ENCODE results near the gene GLIS1. TPM values are rescaled to one million over a fixed set of nuclear protein-coding genes. Genes with fewer than 3 reads are reported as not detected.

The GLIS1 gene
- total RNA-seq, 1 experiment from 2014 or later, result 0.28 TPM

GRCh38 chr1:53524428-53525375 lies 214.3 kb downstream of the GLIS1 start:
- Histone ChIP-seq H2BK12ac (ENCODE audit: insufficient read length, low read depth, low read length) (no peak overlapping the region), H2BK120ac (ENCODE audit: low read depth, low read length, poor library complexity, severe bottlenecking) (no peak overlapping the region), H3K56ac (ENCODE audit: insufficient read length, low read depth, low read length) (no peak overlapping the region), H4K8ac (replicated peaks; ENCODE audit: insufficient read length, low read depth, low read length) (no peak overlapping the region), H3K27me3 (ENCODE audit: insufficient read depth, low read length) (no peaks in the 10 kb centered on the region; the same call in 1 of the 2 replicates), H3K4ac (ENCODE audit: low read depth, low read length) (no peak overlapping the region), H3K4me2 (ENCODE audit: insufficient read depth, insufficient read length, low read length) (no peak overlapping the region), H3K14ac (ENCODE audit: insufficient read depth, low read length) (no peak overlapping the region; the same call in 1 of the 2 replicates), H4K20me1 (ENCODE audit: control insufficient read depth, insufficient read depth, insufficient read length) (no peaks in the 10 kb centered on the region), H3T11ph (ENCODE audit: low read length) (no peak overlapping the region), H3K4me1 (ENCODE audit: insufficient read depth, low read length) (no peaks in the 10 kb centered on the region; the same call in 1 of the 2 replicates), H3K79me1 (ENCODE audit: insufficient read depth, low read depth, low read length, poor library complexity, severe bottlenecking) (no peaks in the 10 kb centered on the region), H3K18ac (ENCODE audit: insufficient read length, low read depth, low read length) (no peak overlapping the region), H2AFZ (ENCODE audit: low read length) (no peak overlapping the region), H4K91ac (ENCODE audit: insufficient read length, low read depth, low read length) (no peak overlapping the region), H3K9me3 (ENCODE audit: control insufficient read depth, low read depth, low read length) (no peaks in the 10 kb centered on the region), H4K5ac (ENCODE audit: insufficient read length, low read depth, low read length) (no peak overlapping the region), H3K9ac (ENCODE audit: extremely low read depth, insufficient read length, low read length) (no peak overlapping the region), H3K23ac (ENCODE audit: insufficient read length, low read depth, low read length) (no peak overlapping the region), H3K27ac (ENCODE audit: insufficient read length, low read depth, low read length) (no peak overlapping the region), H2BK20ac (ENCODE audit: low read depth, low read length, poor library complexity, severe bottlenecking) (no peak overlapping the region), H3K79me2 (ENCODE audit: insufficient read depth, low read length) (no peaks in the 10 kb centered on the region), H2BK5ac (ENCODE audit: insufficient read length, low read length) (no peak overlapping the region), H3K23me2 (ENCODE audit: insufficient read length, low read depth, low read length, poor library complexity, severe bottlenecking) (no peaks in the 10 kb centered on the region), H2BK15ac (ENCODE audit: low read depth, low read length) (0 out of 2 replicates have a peak overlapping the region, but pooled peaks have one; percentile 16), H2AK5ac (ENCODE audit: insufficient read length, low read length) (no peak overlapping the region)
- no peak for DNase-seq
- Mint-ChIP-seq H3K27ac (no peak overlapping the region), H3K27me3 (ENCODE audit: low read depth) (peaks cover 16% of the 10 kb centered on the region), H3K4me3 (peak overlapping the region in 1 of 2 experiments; percentile 45; a peak in 1 of 5 replicates), H3K9me3 (no peaks in the 10 kb centered on the region; a peak in 1 of 5 replicates), H3K4me1 (peaks cover 2 to 17% of the 10 kb centered on the region in 2 experiments; a peak in 3 of 4 replicates), H3K36me3 (ENCODE audit: insufficient read depth in 1 of 3, low read depth in 3 of 3) (no peaks in the 10 kb centered on the region)
- TF ChIP-seq CTCF (conservative IDR thresholded peaks at IDR 0.05), result no peak
- no CpG with 5 or more reads among the region's 35 CpGs for WGBS (ENCODE audit: extremely low coverage, insufficient read length, low lambda C conversion rate)
